PFSK-1 (cell line): ENCODE measurements around the gene FNIP1.

Experiments
- FOXP2 ChIP-seq: optimal IDR thresholded peaks from 2 replicates; pipeline ENCODE3; 2011; ENCODE audit warnings: borderline replicate concordance, control low read depth, inconsistent platforms; ENCODE audit not compliant: insufficient read depth; ENCODE audit errors: extremely low read length, extremely low read depth
- POLR2AphosphoS5 ChIP-seq: IDR thresholded peaks from 2 replicates; pipeline ENCODE4 v1.6.1; 2012; ENCODE audit warnings: low read depth, mild to moderate bottlenecking, control low read depth, low read length, moderate library complexity
- REST ChIP-seq, 2 experiments: IDR thresholded peaks; 2 replicates each; pipeline versions ENCODE4 v1.6.1 to v1.8.0; 2011 to 2012; ENCODE audit warnings: low read depth in 2 of 2, low read length in 2 of 2, control low read depth in 1 of 2, inconsistent platforms in 1 of 2, mild to moderate bottlenecking in 1 of 2, moderate library complexity in 1 of 2; ENCODE audit not compliant: insufficient read depth in 1 of 2
- SIN3A ChIP-seq: IDR thresholded peaks from 2 replicates; pipeline ENCODE4 v1.6.1; 2012; ENCODE audit warnings: mild to moderate bottlenecking, low read length, moderate library complexity, borderline replicate concordance; ENCODE audit not compliant: insufficient read depth
- TAF1 ChIP-seq: IDR thresholded peaks from 2 replicates; pipeline ENCODE4 v1.6.1; 2012; ENCODE audit warnings: low read length, control low read depth, borderline replicate concordance; ENCODE audit not compliant: insufficient read depth

Gene FNIP1

GRCh38 chr5:131654776-131655175 lies 142.0 kb downstream of the FNIP1 start:
- TF ChIP-seq REST (IDR thresholded peaks at IDR 0.05; ENCODE audit: insufficient read depth in 1 of 2, low read depth in 2 of 2, low read length in 2 of 2), result no peak
- TF ChIP-seq POLR2AphosphoS5, result no peak
- TF ChIP-seq SIN3A, result no peak
- TF ChIP-seq FOXP2, result no peak
- TF ChIP-seq TAF1, result no peak

GRCh38 chr5:131654309-131654708 lies 142.5 kb downstream of the FNIP1 start:
- TF ChIP-seq FOXP2 (no peak), SIN3A (no peak), TAF1 (no peak), REST (IDR thresholded peaks at IDR 0.05; ENCODE audit: insufficient read depth in 1 of 2, low read depth in 2 of 2, low read length in 2 of 2) (no peak), POLR2AphosphoS5 (no peak)

GRCh38 chr5:131649161-131649560 lies 147.7 kb downstream of the FNIP1 start:
- no peak for TF ChIP-seq FOXP2
- no peak for TF ChIP-seq POLR2AphosphoS5
- no peak for TF ChIP-seq SIN3A
- no peak for TF ChIP-seq TAF1
- TF ChIP-seq REST (IDR thresholded peaks at IDR 0.05; ENCODE audit: insufficient read depth in 1 of 2, low read depth in 2 of 2, low read length in 2 of 2), result no peak

- TF ChIP-seq TAF1 (no peak), SIN3A (no peak)
These were observed 149.6 kb downstream of the FNIP1 start for GRCh38 chr5:131647048-131647769.

- no peak for TF ChIP-seq FOXP2
- TF ChIP-seq REST (IDR thresholded peaks at IDR 0.05; ENCODE audit: insufficient read depth in 1 of 2, low read depth in 2 of 2, low read length in 2 of 2), result no peak
- no peak for TF ChIP-seq SIN3A
- no peak for TF ChIP-seq POLR2AphosphoS5
- no peak for TF ChIP-seq TAF1
These were observed 152.0 kb downstream of the FNIP1 start for GRCh38 chr5:131644822-131645221.
